Common myeloid progenitor, CD34-positive (primary cell): ENCODE data around the gene ARHGAP22.

Source experiments
- CTCF ChIA-PET: fragments of 350-600 bp; sonication (Branson Sonifier 250); formaldehyde crosslinking; loops from one replicate; lab custom pipeline; 2021; ENCODE audit warnings: antibody characterized with exemption; lab: Charles Lee
- POLR2A ChIA-PET: fragments of 350-600 bp; sonication (Branson Sonifier 250); formaldehyde crosslinking; loops from one replicate; lab custom pipeline; 2021; ENCODE audit warnings: antibody characterized with exemption; lab: Charles Lee
- DNase-seq, 3 donors: peaks; one replicate each; pipeline versions ENCODE4 v3.0.0 to v3.0.0-alpha.2; 2013
- H3K27ac ChIP-seq, 2 experiments: 1 replicate in 1 of 2; 2 replicates in 1 of 2; pipeline ENCODE4 v1.7.0; 2013; ENCODE audit warnings: inconsistent platforms in 2 of 2, low read length in 2 of 2, mild to moderate bottlenecking in 2 of 2, low read depth in 1 of 2, moderate library complexity in 1 of 2; ENCODE audit not compliant: severe bottlenecking in 2 of 2, insufficient read depth in 1 of 2, poor library complexity in 1 of 2
- H3K27me3 ChIP-seq, 5 experiments: replicated peaks in 2 of 5; 1 replicate in 3 of 5; 2 replicates in 2 of 5; pipeline versions ENCODE4 v1.6.1 to v1.7.0; 2013; ENCODE audit warnings: low read length in 4 of 5, mild to moderate bottlenecking in 2 of 5, moderate library complexity in 2 of 5, inconsistent platforms in 1 of 5; ENCODE audit not compliant: insufficient read depth in 5 of 5, control insufficient read depth in 4 of 5
- H3K36me3 ChIP-seq, 4 experiments: 1 replicate in 2 of 4; 2 replicates in 2 of 4; pipeline versions ENCODE4 v1.6.1 to v1.7.0; 2013; ENCODE audit warnings: low read length in 3 of 4, control low read depth in 1 of 4, mild to moderate bottlenecking in 1 of 4; ENCODE audit not compliant: control insufficient read depth in 4 of 4, insufficient read depth in 4 of 4
- H3K4me1 ChIP-seq, 4 experiments: 1 replicate in 3 of 4; 2 replicates in 1 of 4; pipeline versions ENCODE4 v1.6.1 to v1.7.1; 2013; ENCODE audit warnings: low read length in 3 of 4, mild to moderate bottlenecking in 3 of 4, control low read depth in 1 of 4, inconsistent platforms in 1 of 4, moderate library complexity in 1 of 4; ENCODE audit not compliant: control insufficient read depth in 4 of 4, insufficient read depth in 4 of 4; ENCODE audit errors: control extremely low read depth in 1 of 4
- H3K4me3 ChIP-seq, 7 experiments: 1 replicate in 4 of 7; 2 replicates in 3 of 7; pipeline versions ENCODE4 v1.5.1 to v1.7.0; 2013; ENCODE audit warnings: mild to moderate bottlenecking in 7 of 7, low read length in 6 of 7, moderate library complexity in 6 of 7, inconsistent platforms in 2 of 7, low read depth in 2 of 7, control low read depth in 1 of 7; ENCODE audit not compliant: insufficient read depth in 4 of 7, control insufficient read depth in 1 of 7; ENCODE audit errors: extremely low read depth in 1 of 7
- H3K9me3 ChIP-seq, 5 experiments: 1 replicate in 4 of 5; 2 replicates in 1 of 5; pipeline versions ENCODE4 v1.6.1 to v1.7.1; 2013; ENCODE audit warnings: low read length in 4 of 5, mild to moderate bottlenecking in 2 of 5, inconsistent platforms in 1 of 5, low read depth in 1 of 5, moderate library complexity in 1 of 5; ENCODE audit not compliant: control insufficient read depth in 4 of 5, insufficient read depth in 2 of 5; ENCODE audit errors: control extremely low read depth in 1 of 5
- WGBS: methylation state at CpG from one replicate; pipeline ENCODE4 v1.1.5; 2013; ENCODE audit not compliant: insufficient coverage; 5-methylcytosine and 5-hydroxymethylcytosine counted together

ARHGAP22 gene

DNA sequence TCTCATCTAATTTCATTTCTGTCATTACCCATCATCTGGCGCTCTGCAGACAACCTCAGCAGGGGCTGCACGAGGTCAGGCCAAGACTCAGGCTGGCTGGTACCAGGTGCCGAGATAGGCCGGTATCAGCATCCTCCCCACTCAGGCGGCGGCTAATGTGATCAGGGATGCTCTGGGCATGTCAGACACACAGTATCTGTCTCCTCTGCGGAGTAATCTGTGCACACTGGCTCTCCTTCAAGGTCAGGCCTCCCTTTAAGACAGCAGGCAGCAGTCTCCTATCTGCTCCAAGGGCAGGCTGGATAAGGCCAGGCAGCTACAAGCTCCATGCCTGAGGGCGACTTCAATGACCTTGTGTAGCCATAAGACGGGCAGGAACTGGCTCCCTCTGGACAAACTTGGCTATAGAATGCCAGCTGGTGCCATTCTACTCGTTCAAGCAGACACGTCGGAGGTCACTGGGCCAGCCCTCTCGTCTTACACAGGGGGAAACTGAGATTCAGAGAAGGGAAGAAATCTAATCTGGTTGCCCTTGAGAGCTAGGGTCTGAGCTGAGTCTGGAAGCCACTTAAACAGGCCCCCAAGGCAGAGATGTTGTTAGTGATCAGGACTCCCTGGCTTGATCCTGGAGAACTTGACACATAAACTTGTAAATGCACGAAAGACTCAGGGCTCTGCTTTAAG is 59.3 kb downstream of the ARHGAP22 start:
- CTCF ChIA-PET = interaction anchor here (0.8 to 18.9 kb wide), 7 partner anchors 9 to 128 kb away, joined by 3 to 381 read pairs (median 3); no protein-coding TSS in a partner anchor
- WGBS = 94% methylated on average over 14 of the region's 14 CpGs
- H3K36me3 ChIP-seq = no peaks in the 10 kb centered on the region
- no peak overlapping the region for H3K4me3 ChIP-seq
- H3K4me1 ChIP-seq = no peaks in the 10 kb centered on the region
- H3K27ac ChIP-seq = no peak overlapping the region
- POLR2A ChIA-PET = no interaction called here
- H3K27me3 ChIP-seq = no peaks in the 10 kb centered on the region
- DNase-seq = no peak
- H3K9me3 ChIP-seq = no peaks in the 10 kb centered on the region

GRCh38 chr10:48543182-48543844 is 61.6 kb downstream of the ARHGAP22 start:
- no peak for DNase-seq
- ChIA-PET CTCF (interaction anchor here (1.7 to 4.4 kb wide), 2 partner anchors 8 to 113 kb away, joined by 5 to 18 read pairs; no protein-coding TSS in a partner anchor), POLR2A (no interaction called here)
- Histone ChIP-seq H3K4me1 (no peaks in the 10 kb centered on the region), H3K27ac (no peak overlapping the region), H3K27me3 (no peaks in the 10 kb centered on the region), H3K4me3 (no peak overlapping the region), H3K9me3 (no peaks in the 10 kb centered on the region), H3K36me3 (no peaks in the 10 kb centered on the region)
- WGBS = 100% methylated on average over 2 of the region's 3 CpGs

DNA sequence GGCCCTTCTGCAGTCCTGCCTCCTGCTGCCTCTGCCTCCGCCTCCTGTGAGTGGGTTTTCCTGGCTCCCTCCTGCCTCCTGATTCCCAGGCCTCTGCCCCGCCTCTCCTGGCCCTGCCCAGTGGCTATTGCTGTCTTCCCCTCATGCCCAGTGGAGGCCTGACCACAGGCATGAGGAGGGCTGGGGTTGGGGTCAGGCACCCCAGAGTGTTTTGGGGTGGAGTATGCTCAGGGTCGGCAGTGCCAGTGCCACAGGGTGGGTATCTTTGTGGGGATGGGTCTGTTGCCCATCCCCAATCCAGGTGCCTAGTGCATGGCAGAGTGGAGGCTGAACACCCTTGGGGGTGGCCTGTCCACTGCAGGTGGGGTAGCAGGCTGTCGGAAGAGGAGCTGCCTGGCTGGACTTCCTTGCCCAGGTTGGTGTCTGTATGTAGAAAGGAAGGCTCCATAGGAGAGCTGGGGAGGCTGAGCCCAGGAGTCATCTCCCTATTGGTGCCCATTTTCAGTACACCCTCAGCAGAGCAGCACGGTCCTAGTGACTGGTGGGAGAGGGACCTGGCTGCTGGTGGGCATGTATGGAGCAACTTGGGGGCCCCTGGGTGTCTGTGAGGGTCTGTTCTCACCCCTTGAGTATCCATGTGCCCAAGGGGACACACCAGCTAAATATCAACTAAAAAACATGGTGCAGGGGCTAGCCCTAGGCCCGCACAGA is 62.2 kb downstream of the ARHGAP22 start:
- Histone ChIP-seq H3K4me3 (no peak overlapping the region), H3K27me3 (no peaks in the 10 kb centered on the region), H3K4me1 (no peaks in the 10 kb centered on the region), H3K9me3 (no peaks in the 10 kb centered on the region), H3K36me3 (no peaks in the 10 kb centered on the region), H3K27ac (no peak overlapping the region)
- POLR2A ChIA-PET = no interaction called here
- 100% methylated on average over 5 of the region's 6 CpGs for WGBS
- DNase-seq = no peak
- CTCF ChIA-PET = interaction anchor here (1.2 to 4.4 kb wide), 4 partner anchors 8 to 114 kb away, joined by 3 to 18 read pairs (median 6); no protein-coding TSS in a partner anchor

DNA sequence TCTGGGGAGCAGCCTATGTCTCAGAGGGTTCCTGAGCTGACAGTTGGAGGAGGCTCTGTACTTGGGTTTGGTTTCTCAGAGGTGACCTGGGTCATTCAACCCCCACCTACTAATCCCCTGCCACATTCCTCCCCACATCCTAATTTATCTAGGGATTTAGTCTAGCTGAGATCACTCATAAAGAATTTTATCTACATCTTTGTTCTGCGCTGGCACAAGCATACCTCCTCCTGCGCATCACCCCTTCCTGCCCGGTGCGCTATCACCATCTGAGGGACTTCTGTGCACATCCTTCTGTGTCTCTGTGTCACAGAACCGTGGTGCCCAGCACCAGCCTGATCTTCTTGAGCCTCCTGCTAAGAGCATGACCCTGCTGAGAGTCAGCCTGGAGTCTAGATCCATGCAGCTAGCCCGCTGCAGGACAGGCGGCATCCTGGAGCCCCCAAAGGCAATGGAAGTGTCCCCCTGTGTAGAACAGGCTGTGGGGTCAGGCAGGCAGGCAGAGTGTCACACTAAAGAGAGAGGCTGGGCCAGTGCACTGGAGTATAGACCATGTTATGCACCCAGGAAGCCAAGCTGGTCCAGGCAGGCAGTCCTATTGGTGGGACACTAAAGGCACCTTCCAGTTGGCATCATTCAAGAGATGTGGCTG is 63.6 kb downstream of the ARHGAP22 start:
- POLR2A ChIA-PET = no interaction called here
- no peaks in the 10 kb centered on the region for H3K9me3 ChIP-seq
- DNase-seq = no peak
- no peaks in the 10 kb centered on the region for H3K27me3 ChIP-seq
- no peak overlapping the region for H3K27ac ChIP-seq
- no peaks in the 10 kb centered on the region for H3K36me3 ChIP-seq
- 95% methylated on average over 7 of the region's 7 CpGs for WGBS
- no peak overlapping the region for H3K4me3 ChIP-seq
- H3K4me1 ChIP-seq = no peaks in the 10 kb centered on the region
- CTCF ChIA-PET = interaction anchor here (1.2 to 4.4 kb wide), 3 partner anchors 10 to 115 kb away, joined by 3 to 18 read pairs (median 7); no protein-coding TSS in a partner anchor

DNA sequence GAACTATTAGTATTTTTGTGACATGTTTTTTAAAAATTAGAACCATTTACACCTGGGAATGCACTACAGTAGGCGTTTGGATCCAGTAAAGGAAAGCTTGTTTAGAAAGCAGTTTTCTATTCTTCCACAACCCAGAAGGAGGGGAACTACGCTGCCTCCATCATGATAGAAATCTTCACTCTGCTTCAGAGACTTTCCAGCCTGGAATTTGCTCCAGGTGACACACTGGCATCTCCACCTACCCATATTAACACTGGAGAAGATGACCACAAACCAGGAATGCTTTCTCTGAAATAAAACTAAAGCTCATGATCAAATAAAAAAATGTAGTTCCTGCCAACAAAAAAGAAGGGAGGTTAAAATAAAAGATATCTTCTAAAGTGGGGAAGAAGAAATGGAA is 66.3 kb downstream of the ARHGAP22 start:
- ChIA-PET POLR2A (no interaction called here), CTCF (interaction anchor here (0.9 to 8.1 kb wide), 6 partner anchors 8 to 119 kb away, joined by 4 to 53 read pairs (median 5); no protein-coding TSS in a partner anchor)
- no peaks in the 10 kb centered on the region for H3K36me3 ChIP-seq

GRCh38 chr10:48536916-48537890 is 67.7 kb downstream of the ARHGAP22 start:
- ChIA-PET CTCF (interaction anchor here (0.9 to 8.1 kb wide), 6 partner anchors 8 to 93 kb away, joined by 3 to 53 read pairs (median 5); no protein-coding TSS in a partner anchor), POLR2A (no interaction called here)
- Histone ChIP-seq H3K9me3 (no peaks in the 10 kb centered on the region), H3K36me3 (no peaks in the 10 kb centered on the region), H3K4me3 (no peak overlapping the region), H3K27me3 (no peaks in the 10 kb centered on the region), H3K27ac (no peak overlapping the region), H3K4me1 (no peaks in the 10 kb centered on the region)
- no peak for DNase-seq
- 95% methylated on average over 12 of the region's 13 CpGs for WGBS

More for the DNA sequence above, 66.3 kb downstream of the ARHGAP22 start:
- 100% methylated on average over 1 of the region's 2 CpGs for WGBS
- no peaks in the 10 kb centered on the region for H3K27me3 ChIP-seq
- H3K4me1 ChIP-seq = no peaks in the 10 kb centered on the region
- H3K27ac ChIP-seq = no peak overlapping the region
- no peak overlapping the region for H3K4me3 ChIP-seq
- DNase-seq = no peak
- H3K9me3 ChIP-seq = no peaks in the 10 kb centered on the region
